ENCODE measurements around the gene GLI3.

GLI3 gene

DNA sequence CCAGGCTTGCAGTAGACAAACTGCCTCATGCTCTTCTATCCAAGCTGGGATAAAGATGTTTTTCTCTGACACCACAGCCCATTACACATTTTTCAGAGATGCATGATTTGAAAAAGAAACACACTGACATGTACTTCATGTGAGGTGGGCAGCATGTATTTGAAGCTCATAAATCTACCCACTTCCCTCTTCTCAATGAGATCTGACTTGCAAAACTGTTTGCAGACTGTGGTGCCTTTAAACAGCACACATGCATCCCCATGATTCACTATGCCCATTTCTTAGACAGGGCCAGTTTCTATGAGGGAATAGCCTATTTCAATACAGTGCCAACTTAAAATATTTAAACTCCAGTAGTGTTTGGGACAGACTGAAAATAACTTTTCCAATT lies 109.8 kb downstream of the GLI3 start:
- no peaks in the 10 kb centered on the region for H3K27me3 ChIP-seq (replicated peaks; ENCODE audit: insufficient read depth, low read length)
- no peak overlapping the region for H3K4me2 ChIP-seq (ENCODE audit: low read depth, low read length)
- H3K9me3 ChIP-seq (replicated peaks; ENCODE audit: insufficient read depth, low read length): no peaks in the 10 kb centered on the region
- H3K4me1 ChIP-seq (ENCODE audit: low read length): no peaks in the 10 kb centered on the region
- H3K36me3 ChIP-seq (replicated peaks; ENCODE audit: insufficient read depth, low read length): no peaks in the 10 kb centered on the region
- no peak for DNase-seq
- H3K4me3 ChIP-seq (ENCODE audit: low read length): no peak overlapping the region
- H4K20me1 ChIP-seq (ENCODE audit: insufficient read depth, low read length): no peaks in the 10 kb centered on the region
- H3F3A ChIP-seq (ENCODE audit: insufficient read depth, low read length): no peaks in the 10 kb centered on the region
- H3K27ac ChIP-seq (ENCODE audit: low read length): no peak overlapping the region
- H2AFZ ChIP-seq (ENCODE audit: low read length): no peak overlapping the region
- no peak for TF ChIP-seq EZH2 (optimal IDR thresholded peaks at IDR 0.05; ENCODE audit: low read depth, low read length)
- TF ChIP-seq EZH2phosphoT487 (IDR thresholded peaks at IDR 0.05; ENCODE audit: low read length): no peak
- TF ChIP-seq, protein P1, sequence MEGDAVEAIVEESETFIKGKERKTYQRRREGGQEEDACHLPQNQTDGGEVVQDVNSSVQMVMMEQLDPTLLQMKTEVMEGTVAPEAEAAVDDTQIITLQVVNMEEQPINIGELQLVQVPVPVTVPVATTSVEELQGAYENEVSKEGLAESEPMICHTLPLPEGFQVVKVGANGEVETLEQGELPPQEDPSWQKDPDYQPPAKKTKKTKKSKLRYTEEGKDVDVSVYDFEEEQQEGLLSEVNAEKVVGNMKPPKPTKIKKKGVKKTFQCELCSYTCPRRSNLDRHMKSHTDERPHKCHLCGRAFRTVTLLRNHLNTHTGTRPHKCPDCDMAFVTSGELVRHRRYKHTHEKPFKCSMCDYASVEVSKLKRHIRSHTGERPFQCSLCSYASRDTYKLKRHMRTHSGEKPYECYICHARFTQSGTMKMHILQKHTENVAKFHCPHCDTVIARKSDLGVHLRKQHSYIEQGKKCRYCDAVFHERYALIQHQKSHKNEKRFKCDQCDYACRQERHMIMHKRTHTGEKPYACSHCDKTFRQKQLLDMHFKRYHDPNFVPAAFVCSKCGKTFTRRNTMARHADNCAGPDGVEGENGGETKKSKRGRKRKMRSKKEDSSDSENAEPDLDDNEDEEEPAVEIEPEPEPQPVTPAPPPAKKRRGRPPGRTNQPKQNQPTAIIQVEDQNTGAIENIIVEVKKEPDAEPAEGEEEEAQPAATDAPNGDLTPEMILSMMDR (IDR thresholded peaks at IDR 0.05; ENCODE audit: low read length): no peak
- H3K9me2 ChIP-seq (replicated peaks; ENCODE audit: insufficient read depth, low read length): no peaks in the 10 kb centered on the region
- H3K79me2 ChIP-seq (ENCODE audit: low read length): no peaks in the 10 kb centered on the region
- no peak overlapping the region for H3K9ac ChIP-seq (ENCODE audit: low read length)

DNA sequence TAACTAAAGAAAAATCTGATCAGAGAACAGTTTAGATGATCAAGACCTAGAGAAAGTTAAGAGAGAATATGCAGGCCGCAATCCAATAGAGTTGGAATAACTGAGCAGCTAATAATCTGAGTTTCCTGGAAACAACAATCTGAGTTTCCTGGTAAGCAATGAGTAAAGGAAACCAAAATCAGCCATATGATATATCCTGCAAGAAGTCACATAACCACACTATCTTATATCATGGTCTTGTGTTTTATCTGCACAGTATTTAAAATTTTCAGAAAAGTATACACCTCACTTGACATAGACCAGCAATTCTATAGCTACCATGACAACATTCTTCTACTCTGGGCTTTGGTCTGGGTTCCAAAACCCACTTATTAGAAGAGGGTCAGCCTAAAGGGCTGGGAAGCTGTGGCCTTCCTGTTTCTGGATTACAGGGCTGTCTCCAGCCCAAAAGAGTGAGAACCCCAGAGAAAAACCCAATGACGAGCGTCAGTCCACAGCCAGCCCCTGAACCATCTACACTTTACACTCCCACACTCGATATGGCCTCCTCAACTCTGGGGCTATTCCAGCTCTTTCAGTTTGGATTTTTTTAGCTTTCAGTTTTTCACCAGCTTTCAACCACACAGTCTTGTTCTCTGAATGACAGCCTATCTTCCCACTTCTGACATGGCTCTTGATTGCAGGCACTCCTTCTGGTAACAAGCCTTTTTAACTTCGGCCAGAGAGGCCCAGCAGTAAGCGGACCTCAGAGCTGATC lies 110.4 kb downstream of the GLI3 start:
- H2AFZ ChIP-seq (ENCODE audit: low read length): no peak overlapping the region
- no peak overlapping the region for H3K9ac ChIP-seq (ENCODE audit: low read length)
- no peak overlapping the region for H3K4me3 ChIP-seq (ENCODE audit: low read length)
- H3K27ac ChIP-seq (ENCODE audit: low read length): no peak overlapping the region
- no peak for DNase-seq
- H3K27me3 ChIP-seq (replicated peaks; ENCODE audit: insufficient read depth, low read length): no peaks in the 10 kb centered on the region
- H3K79me2 ChIP-seq (ENCODE audit: low read length): no peaks in the 10 kb centered on the region
- H4K20me1 ChIP-seq (ENCODE audit: insufficient read depth, low read length): no peaks in the 10 kb centered on the region
- no peaks in the 10 kb centered on the region for H3K9me3 ChIP-seq (replicated peaks; ENCODE audit: insufficient read depth, low read length)
- H3K36me3 ChIP-seq (replicated peaks; ENCODE audit: insufficient read depth, low read length): no peaks in the 10 kb centered on the region
- TF ChIP-seq EZH2phosphoT487 (IDR thresholded peaks at IDR 0.05; ENCODE audit: low read length): no peak
- TF ChIP-seq EZH2 (optimal IDR thresholded peaks at IDR 0.05; ENCODE audit: low read depth, low read length): no peak
- TF ChIP-seq, protein P1 (IDR thresholded peaks at IDR 0.05; ENCODE audit: low read length): no peak
- no peak overlapping the region for H3K4me2 ChIP-seq (ENCODE audit: low read depth, low read length)
- no peaks in the 10 kb centered on the region for H3F3A ChIP-seq (ENCODE audit: insufficient read depth, low read length)
- H3K9me2 ChIP-seq (replicated peaks; ENCODE audit: insufficient read depth, low read length): no peaks in the 10 kb centered on the region
- H3K4me1 ChIP-seq (ENCODE audit: low read length): no peaks in the 10 kb centered on the region

DNA sequence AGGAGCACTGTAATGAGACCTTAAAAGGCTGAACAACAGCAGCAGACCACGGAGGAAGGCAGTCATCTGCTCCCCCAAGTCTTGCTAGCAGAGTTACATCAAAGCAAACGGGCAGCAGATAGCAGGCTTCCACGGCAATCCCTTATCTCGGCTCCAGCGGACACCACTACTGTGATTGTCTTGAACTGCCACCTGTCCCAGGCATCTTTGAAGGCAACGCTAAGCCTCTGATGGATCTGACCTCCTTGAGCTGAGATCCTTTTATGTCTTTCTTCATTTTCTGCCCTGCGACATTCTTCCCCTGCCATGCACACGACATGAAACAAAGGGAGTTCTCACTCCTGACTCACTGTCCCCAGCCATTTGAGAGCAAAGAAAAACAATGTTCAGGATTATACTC lies 111.7 kb downstream of the GLI3 start:
- Histone ChIP-seq H3K4me1 (ENCODE audit: low read length) (no peaks in the 10 kb centered on the region), H4K20me1 (ENCODE audit: insufficient read depth, low read length) (no peaks in the 10 kb centered on the region), H2AFZ (ENCODE audit: low read length) (no peak overlapping the region), H3K4me2 (ENCODE audit: low read depth, low read length) (no peak overlapping the region), H3K79me2 (ENCODE audit: low read length) (no peaks in the 10 kb centered on the region), H3K27me3 (replicated peaks; ENCODE audit: insufficient read depth, low read length) (no peaks in the 10 kb centered on the region), H3K9ac (ENCODE audit: low read length) (no peak overlapping the region), H3K4me3 (ENCODE audit: low read length) (no peak overlapping the region), H3K9me2 (replicated peaks; ENCODE audit: insufficient read depth, low read length) (no peaks in the 10 kb centered on the region), H3K9me3 (replicated peaks; ENCODE audit: insufficient read depth, low read length) (no peaks in the 10 kb centered on the region), H3K36me3 (replicated peaks; ENCODE audit: insufficient read depth, low read length) (no peaks in the 10 kb centered on the region), H3F3A (ENCODE audit: insufficient read depth, low read length) (no peaks in the 10 kb centered on the region), H3K27ac (ENCODE audit: low read length) (no peak overlapping the region)
- TF ChIP-seq EZH2phosphoT487 (IDR thresholded peaks at IDR 0.05; ENCODE audit: low read length) (no peak), EZH2 (optimal IDR thresholded peaks at IDR 0.05; ENCODE audit: low read depth, low read length) (no peak)
- TF ChIP-seq, protein P1 (IDR thresholded peaks at IDR 0.05; ENCODE audit: low read length): no peak
- no peak for DNase-seq
